ENCODE data around the gene CHCHD3. TPM values are rescaled to one million over a fixed set of nuclear protein-coding genes. Genes with fewer than 3 reads are reported as not detected.

CHCHD3 gene
- total RNA-seq, 1 experiment from 2014 or later, result 89.9 TPM

- Mint-ChIP-seq H3K27ac (ENCODE audit: unreplicated experiment) (no peak overlapping the region), H3K27me3 (ENCODE audit: unreplicated experiment) (no peaks in the 10 kb centered on the region), H3K36me3 (ENCODE audit: insufficient read depth, unreplicated experiment) (no peaks in the 10 kb centered on the region), H3K4me3 (ENCODE audit: low read depth, unreplicated experiment) (no peak overlapping the region), H3K4me1 (ENCODE audit: low read depth, unreplicated experiment) (no peaks in the 10 kb centered on the region), H3K9me3 (ENCODE audit: low read depth, unreplicated experiment) (peaks cover 3% of the 10 kb centered on the region)
- CTCF ChIA-PET, result interaction anchor here (0.6 kb wide), 1 partner anchor 13 kb away, joined by 3 read pairs; no protein-coding TSS in a partner anchor
- DNase-seq, result no peak
- no peak for TF ChIP-seq CTCF (IDR thresholded peaks at IDR 0.05; ENCODE audit: unreplicated experiment)
- intact Hi-C loops (cut with micrococcal nuclease; ENCODE audit: unreplicated experiment), result no loop called here
- no TSS peak for BruUV-seq (replicated peaks)
Observed at GRCh38 chr7:132784406-132784805, 297.5 kb downstream of the CHCHD3 start.

- CTCF ChIA-PET, result interaction anchor here (0.6 kb wide), 1 partner anchor 13 kb away, joined by 3 read pairs; no protein-coding TSS in a partner anchor
- H3K36me3 Mint-ChIP-seq (ENCODE audit: insufficient read depth, unreplicated experiment), result peaks cover under 1% of the 10 kb centered on the region
- H3K27ac Mint-ChIP-seq (ENCODE audit: unreplicated experiment), result no peak overlapping the region
- no peak overlapping the region for H3K4me3 Mint-ChIP-seq (ENCODE audit: low read depth, unreplicated experiment)
- no peaks in the 10 kb centered on the region for H3K27me3 Mint-ChIP-seq (ENCODE audit: unreplicated experiment)
- peaks cover 3% of the 10 kb centered on the region for H3K9me3 Mint-ChIP-seq (ENCODE audit: low read depth, unreplicated experiment)
- intact Hi-C loops (cut with micrococcal nuclease; ENCODE audit: unreplicated experiment), result no loop called here
- no TSS peak for BruUV-seq (replicated peaks)
- no peaks in the 10 kb centered on the region for H3K4me1 Mint-ChIP-seq (ENCODE audit: low read depth, unreplicated experiment)
- TF ChIP-seq CTCF (IDR thresholded peaks at IDR 0.05; ENCODE audit: unreplicated experiment), result no peak
- DNase-seq, result no peak
Observed at GRCh38 chr7:132783824-132784223, 298.1 kb downstream of the CHCHD3 start.

- Mint-ChIP-seq H3K4me1 (ENCODE audit: low read depth, unreplicated experiment) (no peaks in the 10 kb centered on the region), H3K9me3 (ENCODE audit: low read depth, unreplicated experiment) (peaks cover 3% of the 10 kb centered on the region), H3K36me3 (ENCODE audit: insufficient read depth, unreplicated experiment) (peaks cover 7% of the 10 kb centered on the region), H3K27ac (ENCODE audit: unreplicated experiment) (no peak overlapping the region), H3K4me3 (ENCODE audit: low read depth, unreplicated experiment) (no peak overlapping the region), H3K27me3 (ENCODE audit: unreplicated experiment) (no peaks in the 10 kb centered on the region)
- no TSS peak for BruUV-seq (replicated peaks)
- intact Hi-C loops (cut with micrococcal nuclease; ENCODE audit: unreplicated experiment), result no loop called here
- DNase-seq, result no peak
- TF ChIP-seq CTCF (IDR thresholded peaks at IDR 0.05; ENCODE audit: unreplicated experiment), result no peak
- CTCF ChIA-PET, result no interaction called here
Observed at GRCh38 chr7:132782777-132783640, 298.9 kb downstream of the CHCHD3 start.

GRCh38 chr7:132780822-132781221 is 301.1 kb downstream of the CHCHD3 start:
- DNase-seq, result no peak
- Mint-ChIP-seq H3K4me1 (ENCODE audit: low read depth, unreplicated experiment) (no peaks in the 10 kb centered on the region), H3K9me3 (ENCODE audit: low read depth, unreplicated experiment) (no peaks in the 10 kb centered on the region), H3K36me3 (ENCODE audit: insufficient read depth, unreplicated experiment) (peaks cover 7% of the 10 kb centered on the region), H3K4me3 (ENCODE audit: low read depth, unreplicated experiment) (no peak overlapping the region), H3K27ac (ENCODE audit: unreplicated experiment) (no peak overlapping the region), H3K27me3 (ENCODE audit: unreplicated experiment) (no peaks in the 10 kb centered on the region)
- no peak for TF ChIP-seq CTCF (IDR thresholded peaks at IDR 0.05; ENCODE audit: unreplicated experiment)
- CTCF ChIA-PET, result interaction anchor here (0.5 kb wide), 1 partner anchor 624 kb away, joined by 4 read pairs; no protein-coding TSS in a partner anchor
- intact Hi-C loops (cut with micrococcal nuclease; ENCODE audit: unreplicated experiment), result no loop called here
- no TSS peak for BruUV-seq (replicated peaks)

Data from Calu3 (cell line).